Keratinocyte (primary cell): ENCODE data around the gene ESRRG.

Experiments used
- EZH2 ChIP-seq: IDR thresholded peaks from one replicate; pipeline ENCODE4 v1.6.1; 2012; ENCODE audit warnings: inconsistent platforms, mild to moderate bottlenecking, low read length, moderate library complexity
- TF ChIP-seq, protein P1 (sequence below), 3 experiments: IDR thresholded peaks in 1 of 3; conservative IDR thresholded peaks in 1 of 3; optimal IDR thresholded peaks in 1 of 3; 2 replicates in 2 of 3; 3 replicates in 1 of 3; pipeline versions ENCODE3 to v1.5.1; 2011; ENCODE audit warnings: low read length in 3 of 3, mild to moderate bottlenecking in 3 of 3, moderate library complexity in 2 of 3, control low read depth in 1 of 3, inconsistent platforms in 1 of 3; ENCODE audit not compliant: insufficient read depth in 2 of 3; ENCODE audit errors: extremely low read depth in 1 of 3

- TF ChIP-seq, protein P1, sequence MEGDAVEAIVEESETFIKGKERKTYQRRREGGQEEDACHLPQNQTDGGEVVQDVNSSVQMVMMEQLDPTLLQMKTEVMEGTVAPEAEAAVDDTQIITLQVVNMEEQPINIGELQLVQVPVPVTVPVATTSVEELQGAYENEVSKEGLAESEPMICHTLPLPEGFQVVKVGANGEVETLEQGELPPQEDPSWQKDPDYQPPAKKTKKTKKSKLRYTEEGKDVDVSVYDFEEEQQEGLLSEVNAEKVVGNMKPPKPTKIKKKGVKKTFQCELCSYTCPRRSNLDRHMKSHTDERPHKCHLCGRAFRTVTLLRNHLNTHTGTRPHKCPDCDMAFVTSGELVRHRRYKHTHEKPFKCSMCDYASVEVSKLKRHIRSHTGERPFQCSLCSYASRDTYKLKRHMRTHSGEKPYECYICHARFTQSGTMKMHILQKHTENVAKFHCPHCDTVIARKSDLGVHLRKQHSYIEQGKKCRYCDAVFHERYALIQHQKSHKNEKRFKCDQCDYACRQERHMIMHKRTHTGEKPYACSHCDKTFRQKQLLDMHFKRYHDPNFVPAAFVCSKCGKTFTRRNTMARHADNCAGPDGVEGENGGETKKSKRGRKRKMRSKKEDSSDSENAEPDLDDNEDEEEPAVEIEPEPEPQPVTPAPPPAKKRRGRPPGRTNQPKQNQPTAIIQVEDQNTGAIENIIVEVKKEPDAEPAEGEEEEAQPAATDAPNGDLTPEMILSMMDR (optimal IDR thresholded peaks at IDR 0.05 in 1 of 3, IDR thresholded peaks at IDR 0.05 in 1 of 3, conservative IDR thresholded peaks at IDR 0.05 in 1 of 3; ENCODE audit: extremely low read depth in 1 of 3, insufficient read depth in 2 of 3, low read length in 3 of 3): no peak
- TF ChIP-seq EZH2: no peak
Measured at GRCh38 chr1:216627252-216627651, 96.0 kb downstream of the ESRRG start.
